Left forelimb (tissue), 1 donor: ENCODE data around the gene S100A8.

Source experiments
- DNase-seq: peaks from one replicate; pipeline ENCODE4 v3.0.0-alpha.2; 2018; ENCODE audit warnings: low spot score

S100A8 gene

DNA sequence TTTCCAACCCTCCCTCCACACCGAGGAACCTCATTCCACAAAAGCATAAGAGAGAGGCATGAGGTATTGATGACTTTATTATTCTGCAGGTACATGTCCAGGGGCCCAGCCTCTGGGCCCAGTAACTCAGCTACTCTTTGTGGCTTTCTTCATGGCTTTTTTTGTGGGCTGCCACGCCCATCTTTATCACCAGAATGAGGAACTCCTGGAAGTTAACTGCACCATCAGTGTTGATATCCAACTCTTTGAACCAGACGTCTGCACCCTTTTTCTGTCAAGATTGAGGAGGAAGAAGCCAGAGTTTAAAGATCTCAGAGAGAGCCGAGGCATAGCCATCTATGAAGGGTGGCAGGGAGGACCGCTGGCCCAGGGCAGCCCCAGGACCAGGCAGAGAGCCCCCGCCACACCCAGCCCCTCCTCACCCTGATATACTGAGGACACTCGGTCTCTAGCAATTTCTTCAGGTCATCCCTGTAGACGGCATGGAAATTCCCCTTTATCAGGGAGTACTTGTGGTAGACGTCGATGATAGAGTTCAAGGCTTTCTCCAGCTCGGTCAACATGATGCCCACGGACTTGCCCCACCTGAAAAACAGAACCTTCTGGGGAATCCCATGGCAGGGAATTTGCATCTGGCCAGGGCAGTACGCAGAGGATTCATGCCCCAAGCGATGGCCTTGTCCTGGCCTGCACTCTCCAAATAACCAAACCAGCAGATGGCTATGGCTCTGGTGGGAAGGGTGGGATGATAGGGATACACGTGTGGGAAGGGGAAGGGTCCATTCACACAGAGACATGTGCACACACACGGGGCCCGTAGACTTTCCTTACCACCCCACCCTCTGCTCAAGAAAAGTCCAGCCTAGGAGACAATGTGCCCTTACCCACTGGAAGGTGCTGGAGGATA is 647 bp downstream of the S100A8 start:
- no peak for DNase-seq

DNA sequence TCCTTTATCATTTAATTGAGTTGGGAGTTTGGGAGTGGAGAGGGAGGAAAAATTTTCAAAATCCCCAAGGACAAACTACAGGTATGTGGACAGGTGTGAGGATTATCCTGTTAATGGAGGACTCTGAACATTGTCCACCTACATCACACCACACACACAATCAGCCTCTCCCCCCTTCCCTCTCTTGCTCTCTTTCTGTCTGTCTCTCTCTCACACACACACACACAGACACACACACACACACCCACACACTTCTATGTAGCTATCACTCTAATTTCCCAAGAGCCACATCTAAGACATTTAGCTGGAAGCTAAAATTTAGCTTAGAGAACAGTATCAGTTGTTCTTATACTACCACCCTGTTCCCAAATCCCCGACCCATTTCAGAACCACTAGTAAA is 1.5 kb downstream of the S100A8 start:
- DNase-seq = no peak

DNA sequence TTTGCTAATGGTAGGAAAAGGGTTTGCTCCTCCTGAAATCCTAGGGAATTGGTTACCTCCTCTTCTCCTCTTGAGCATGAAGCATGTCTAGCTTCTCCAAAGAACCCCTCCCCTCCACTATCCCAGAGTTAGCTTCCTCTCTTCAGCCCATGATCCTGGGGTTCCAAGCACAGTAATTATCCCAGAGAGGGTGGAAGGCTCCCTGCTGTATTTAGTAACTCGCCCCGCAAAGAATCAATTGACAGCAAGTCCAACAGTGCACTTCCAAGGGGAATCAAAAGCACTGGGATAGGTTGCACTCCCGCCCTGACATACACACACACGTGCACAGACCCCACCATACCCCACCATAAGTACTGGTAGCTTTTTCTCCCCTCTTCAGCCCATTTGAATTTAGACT is 3.1 kb downstream of the S100A8 start:
- no peak for DNase-seq

DNA sequence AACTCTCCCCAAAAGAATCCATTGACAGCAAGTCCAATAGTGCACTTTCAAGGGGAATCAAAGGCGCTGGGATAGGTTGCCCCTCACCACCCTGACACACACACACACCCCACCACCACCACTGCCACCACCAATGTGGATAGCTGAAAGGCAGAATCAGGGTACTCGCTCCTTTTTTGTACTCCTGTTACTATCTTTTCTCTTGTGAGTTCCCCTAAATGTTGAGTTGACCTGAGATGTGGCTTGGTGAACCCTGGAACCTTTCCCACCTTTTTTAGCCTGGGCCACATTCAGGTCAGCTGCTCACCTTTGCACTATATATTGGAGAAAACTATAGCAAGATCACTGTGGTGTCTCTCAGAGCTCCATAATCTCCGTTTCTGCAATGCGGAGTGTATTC is 3.9 kb downstream of the S100A8 start:
- DNase-seq = no peak

DNA sequence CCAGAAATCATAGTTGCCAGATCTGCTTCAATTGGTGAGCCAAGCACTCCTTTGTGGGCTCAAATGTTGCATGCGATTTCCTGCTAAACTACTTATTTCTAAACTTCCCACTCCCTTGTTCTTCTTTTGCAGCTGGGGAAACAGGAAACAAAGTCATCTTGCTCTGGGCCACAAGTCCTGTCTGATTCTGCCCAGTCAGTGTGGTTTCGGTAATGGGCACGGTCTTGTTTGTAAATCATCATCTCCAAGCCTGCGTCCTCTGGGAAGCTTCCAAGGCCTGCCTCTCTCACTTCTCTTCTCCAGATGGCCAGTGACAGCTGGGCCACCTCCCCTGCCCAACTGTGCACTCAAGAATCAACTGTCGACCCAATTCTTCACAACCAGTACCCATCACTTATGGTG is 4.4 kb downstream of the S100A8 start:
- no peak for DNase-seq

DNA sequence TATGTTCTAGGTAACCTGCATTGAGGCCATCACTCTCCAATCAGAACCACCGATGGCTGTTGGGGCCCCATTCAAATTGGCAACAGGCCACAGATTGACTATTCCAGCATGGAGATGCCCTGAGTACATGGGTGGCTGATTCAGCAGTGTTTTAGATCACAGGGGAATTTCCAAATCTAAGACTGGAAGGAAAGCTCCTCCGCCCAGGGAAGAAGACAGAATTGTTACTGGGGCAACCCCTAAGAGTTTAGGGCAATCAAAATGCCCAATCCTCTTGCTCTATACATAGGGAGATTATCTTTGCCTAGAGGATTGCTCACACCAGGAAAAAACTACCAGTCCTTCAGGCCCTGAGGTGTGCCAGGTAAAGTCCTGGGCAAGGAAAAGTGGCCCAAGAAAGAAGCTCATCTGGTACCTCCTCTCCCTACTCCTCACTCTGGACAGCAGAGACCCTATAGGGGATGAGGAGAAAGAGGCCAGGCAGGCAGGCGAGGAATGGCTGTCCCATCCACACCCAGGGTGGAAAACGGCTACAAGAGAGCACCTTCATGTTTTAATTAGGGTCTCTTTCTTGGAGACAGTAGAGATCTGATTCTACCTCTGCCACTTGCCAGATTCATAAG is 5.8 kb downstream of the S100A8 start:
- no peak for DNase-seq

DNA sequence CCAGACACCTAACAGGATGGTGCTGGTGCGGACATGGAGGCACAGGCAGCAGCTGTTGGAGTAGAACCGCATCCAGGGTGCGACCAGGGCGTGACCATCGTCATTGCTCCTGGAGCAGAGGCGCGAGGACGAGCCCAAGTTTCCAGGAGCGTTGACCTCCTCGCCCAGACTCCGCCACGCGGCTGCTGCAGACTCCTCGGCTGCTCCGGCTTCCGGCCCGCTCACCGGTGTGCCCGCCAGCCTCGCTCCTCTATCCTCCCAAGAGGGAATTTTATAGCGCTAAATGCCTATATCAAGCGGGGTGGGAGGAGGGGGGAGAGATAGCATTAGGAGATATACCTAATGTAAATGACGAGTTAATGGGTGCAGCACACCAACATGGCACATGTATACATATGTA is 10.2 kb downstream of the S100A8 start:
- DNase-seq = no peak

DNA sequence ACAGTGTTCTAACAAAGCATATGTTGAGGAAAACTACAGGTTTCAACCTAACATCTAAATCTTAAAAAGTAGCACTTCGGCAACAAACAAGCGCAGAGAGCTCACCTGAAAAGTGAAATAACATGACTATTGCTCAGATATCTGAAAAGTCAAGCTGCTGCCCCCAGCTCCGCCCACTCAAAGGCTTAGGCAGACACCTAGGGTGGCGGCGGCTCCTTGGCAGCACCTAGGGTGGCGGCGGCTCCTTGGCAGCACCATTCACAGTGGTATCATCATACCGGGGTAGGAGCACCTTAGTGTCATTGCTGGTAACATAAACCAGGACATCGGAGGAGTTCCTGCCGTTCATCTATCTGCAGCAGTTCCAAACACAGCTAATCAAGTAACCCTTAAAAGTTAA is 11.3 kb downstream of the S100A8 start:
- no peak for DNase-seq

DNA sequence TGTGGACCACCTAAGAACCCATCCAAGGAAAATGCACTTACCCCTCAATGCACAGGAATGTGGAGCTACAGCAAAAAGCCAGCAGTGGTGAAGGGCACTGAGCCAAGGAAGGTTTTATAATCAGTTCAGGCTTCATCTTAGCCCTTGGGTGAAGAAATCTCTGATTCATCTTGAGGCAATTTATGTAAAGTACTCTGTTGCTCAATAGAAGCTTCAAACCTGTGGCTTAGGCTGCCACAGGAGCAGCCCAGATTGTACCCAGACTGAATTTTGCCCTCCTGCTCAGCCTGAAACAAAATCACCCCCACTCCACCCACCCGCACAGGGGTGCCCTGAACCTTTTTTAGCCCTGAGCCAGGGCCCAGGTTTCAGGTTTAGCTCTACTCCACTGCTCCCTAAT is 15.4 kb downstream of the S100A8 start, which contains the start of gene S100A12:
Gene S100A12, minus strand, starts transcription at position 111 of the 400 bp plus-strand sequence. CDS start 1,029 bp downstream, outside the sequence.
- DNase-seq = no peak

DNA sequence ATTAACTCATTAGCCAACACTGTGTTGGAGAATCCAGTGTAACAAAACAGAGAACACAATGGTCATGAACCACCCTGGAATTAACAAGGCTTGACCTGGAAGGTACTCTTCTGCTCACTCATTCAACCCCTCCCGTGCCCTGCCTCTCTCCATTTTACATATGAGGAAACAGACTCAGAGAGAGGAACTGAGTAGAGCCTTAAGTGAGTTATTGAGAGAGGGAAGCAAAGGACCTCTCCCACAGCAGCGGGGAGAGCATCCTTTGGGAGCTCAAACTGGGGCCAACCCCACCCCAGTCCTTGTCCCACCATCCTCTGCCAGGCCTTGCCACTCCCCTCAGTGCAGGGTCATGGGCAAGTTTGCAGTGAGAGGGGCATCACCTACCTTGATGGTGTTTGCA is 16.8 kb downstream of the S100A8 start:
- no peak for DNase-seq

DNA sequence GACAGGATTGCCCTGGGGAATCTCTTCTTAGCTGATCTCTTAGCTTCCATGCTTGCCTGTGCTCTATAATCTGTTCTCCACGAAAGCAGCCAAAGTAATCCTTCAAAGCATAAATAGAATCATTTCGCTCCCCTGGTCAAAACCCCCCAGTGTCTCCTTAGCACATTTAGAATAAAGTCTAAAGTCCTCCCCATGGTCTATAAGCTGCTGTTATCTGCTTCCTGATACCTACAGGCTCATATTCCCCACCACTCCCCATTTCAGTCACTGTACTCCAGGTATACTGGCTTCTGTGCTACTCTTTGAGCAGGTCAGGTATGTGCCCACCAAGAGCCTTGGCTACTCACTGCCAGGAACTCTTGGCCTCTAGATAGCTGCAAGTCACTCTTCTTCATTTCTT is 18.3 kb downstream of the S100A8 start:
- DNase-seq = no peak

DNA sequence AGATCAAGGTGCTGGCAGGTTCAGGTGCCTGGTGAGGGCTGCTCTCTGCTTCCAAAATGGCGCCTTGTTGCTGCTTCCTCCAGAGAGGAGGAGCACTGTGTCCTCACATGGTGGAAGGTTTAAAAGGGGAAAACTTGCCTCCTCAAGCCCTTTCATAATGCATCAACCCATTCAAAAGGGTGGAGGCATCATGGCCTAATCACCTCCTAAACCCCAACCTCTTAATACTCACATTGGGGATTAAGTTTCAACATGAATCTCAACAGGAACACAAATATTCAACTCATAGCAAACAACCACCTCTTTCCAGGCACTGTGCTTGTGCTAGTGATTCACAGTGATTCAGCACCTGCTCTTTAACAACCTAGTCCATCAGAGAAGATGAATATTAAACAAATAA is 19.6 kb downstream of the S100A8 start:
- no peak for DNase-seq

DNA sequence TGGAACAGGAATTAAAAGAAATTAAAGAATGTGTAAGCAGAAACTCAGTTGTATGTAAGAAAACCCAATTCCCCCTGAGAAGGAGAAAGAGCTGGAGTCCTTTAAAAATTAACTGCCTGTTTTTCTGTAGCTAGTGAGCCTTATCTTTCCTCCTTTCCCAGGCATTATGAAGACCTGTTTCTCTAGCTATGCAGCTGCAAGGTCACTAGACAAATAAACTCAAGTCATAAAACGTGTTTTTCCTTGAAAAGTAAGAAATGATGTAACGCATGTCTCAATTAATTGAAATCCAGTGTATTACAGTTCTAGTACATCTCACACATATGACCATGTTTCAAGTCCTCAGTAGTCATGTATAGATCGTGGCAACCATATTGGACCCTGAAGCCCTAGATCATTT is 20.7 kb downstream of the S100A8 start:
- no peak for DNase-seq

DNA sequence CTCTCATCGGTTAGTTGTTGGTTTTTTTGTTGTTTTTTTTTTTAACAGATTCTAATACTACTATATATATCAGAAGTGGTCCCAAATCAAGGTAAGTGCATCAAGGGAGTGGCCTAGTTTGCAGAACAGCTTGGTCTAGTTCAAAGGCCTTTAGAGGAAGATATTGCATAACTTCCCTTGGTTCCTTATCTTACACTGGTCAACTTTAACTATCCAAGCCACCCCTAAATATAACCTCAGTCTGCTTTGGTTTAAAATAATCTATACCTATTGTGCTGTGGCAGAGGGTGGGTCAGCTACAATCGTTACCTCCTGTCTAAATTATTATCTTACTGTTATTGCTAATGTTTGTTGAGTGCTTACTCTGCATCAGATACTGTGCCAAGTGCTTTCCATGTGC is 22.4 kb downstream of the S100A8 start:
- DNase-seq = no peak

DNA sequence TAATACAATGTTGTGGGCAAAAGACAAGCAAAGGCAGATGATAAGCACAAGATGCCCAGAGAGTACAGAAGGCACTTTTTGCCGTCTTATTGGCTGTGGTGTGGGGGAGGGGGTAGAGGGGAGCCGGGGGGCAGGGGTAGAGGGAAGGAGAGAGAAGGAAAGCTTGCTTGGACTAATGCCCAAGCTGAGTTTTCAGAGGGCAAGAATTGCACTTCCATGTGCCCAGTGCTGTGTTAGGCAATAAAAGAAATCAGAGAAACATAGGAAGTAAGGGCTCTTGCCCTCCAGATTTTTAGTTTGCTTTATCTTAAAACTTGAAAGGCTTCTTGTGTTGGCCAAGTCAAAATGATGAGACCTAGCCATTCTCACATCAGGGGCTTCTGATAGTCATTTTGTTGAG is 23.8 kb downstream of the S100A8 start:
- no peak for DNase-seq

DNA sequence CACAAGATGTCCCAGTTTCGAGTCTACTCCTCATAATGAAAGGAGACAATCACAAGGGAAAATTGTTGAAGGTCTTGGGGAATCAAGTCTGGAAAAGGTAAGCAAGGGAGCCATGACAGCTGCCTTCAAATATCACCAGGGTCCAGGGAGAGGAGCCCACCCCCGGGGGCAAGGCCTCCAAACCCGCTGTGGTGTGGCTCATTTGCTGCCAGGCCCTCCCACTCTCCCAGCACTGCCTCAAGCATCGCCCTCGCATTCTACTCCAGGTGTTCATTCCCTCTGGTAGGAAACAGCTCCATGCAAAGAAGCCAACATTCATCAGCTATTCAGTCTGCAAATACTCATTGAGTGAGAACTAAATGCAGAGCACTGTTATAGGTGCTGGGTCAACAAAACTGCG is 24.6 kb downstream of the S100A8 start:
- DNase-seq = no peak

DNA sequence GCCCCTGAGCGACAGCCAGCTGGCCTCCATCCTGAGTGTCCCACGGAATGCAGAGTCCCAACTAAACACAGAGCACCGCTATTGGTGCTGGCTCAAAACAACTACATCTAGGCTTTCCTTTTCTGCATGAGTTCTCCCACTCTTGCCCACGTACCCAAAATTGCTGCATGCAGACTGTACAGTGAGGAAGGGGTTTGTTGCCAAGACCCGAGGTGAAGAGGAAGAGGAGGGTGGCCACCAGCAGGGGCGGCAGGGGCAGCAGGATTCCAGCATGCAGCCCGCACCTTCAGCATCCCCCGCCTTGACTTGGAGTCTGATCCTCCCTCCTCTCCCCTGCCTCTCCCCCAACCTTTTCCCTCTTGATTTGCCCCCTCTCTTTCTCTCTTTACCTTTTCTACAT is 25.2 kb downstream of the S100A8 start:
- no peak for DNase-seq

DNA sequence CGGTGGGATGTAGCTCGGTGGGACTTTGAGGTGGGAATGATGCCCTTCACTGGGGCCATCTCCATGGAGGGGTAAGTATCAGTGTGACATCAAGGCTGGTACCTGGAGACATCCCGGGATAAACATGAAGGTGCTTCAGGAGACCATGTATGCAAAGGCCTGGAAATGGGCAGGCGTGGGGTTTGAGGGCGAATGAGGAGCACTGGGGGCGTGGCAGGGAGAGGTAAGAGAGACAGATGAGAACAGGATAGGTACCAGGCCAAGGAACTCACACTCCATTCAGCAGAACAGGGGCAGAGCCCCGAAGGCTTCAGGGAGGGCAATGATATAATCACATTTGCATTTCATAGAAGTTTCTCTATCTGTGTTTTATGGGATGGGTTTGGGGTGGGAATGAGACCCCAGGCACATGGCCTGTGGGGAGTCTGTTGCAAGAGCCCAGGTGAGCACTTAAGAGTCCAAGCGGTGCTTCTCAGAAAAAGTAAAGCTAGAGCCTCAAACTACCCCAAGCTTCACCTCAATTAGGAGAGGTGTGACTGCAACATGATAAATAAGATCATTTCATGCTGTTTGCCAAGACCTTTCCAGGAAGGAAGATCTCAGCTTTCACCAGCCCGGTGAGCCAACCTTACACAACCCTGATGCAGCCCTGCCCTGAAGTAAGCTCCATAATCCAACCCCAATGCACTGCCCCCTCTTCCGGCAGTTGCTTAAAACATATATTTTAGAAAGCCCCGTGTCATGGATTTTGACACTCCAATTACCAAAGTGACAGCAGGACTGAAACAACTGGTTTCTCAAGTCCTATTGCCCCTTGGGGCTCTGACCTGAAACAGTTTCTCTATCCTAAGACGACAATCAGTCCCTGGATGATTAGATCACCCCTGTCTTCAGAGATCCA is 25.9 kb downstream of the S100A8 start:
- DNase-seq = no peak

DNA sequence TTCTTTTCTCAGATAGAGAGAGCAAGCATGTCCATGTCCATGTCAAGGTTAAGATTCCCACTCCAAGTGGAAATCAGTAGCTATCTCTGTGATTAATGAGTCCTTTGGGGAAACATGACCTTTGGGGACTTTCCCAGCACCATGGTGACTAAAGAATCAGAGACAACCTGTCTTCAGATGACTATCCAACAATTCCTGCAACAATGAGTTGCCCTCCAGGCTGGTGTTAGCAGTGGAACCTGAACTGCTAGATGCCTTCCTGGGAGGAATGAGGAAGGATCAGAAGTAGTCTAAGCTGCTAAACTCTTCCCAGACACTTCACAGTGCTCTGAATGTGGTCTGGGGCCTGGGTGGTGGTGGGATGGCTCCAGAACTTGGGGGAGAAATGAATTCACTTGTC is 26.7 kb downstream of the S100A8 start:
- no peak for DNase-seq

DNA sequence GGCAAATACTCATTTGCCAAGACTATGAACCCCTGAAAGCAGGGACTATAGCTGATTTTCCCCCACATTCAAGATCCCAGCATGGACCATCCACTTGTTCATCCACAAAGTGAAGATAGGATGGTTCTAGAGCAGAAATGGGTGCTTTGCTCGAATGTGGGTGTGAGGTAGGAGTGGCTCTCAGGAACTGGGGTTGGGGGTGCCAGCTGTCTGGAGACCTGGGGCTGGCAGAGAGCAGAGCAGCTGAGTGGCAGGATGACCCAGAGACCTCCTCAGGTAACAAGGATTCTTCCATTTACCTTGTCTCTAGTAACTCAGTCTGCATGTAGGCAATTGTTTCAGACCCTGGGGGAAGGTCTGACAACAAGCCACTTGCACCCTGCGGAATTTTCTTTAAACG is 27.2 kb downstream of the S100A8 start:
- no peak for DNase-seq

DNA sequence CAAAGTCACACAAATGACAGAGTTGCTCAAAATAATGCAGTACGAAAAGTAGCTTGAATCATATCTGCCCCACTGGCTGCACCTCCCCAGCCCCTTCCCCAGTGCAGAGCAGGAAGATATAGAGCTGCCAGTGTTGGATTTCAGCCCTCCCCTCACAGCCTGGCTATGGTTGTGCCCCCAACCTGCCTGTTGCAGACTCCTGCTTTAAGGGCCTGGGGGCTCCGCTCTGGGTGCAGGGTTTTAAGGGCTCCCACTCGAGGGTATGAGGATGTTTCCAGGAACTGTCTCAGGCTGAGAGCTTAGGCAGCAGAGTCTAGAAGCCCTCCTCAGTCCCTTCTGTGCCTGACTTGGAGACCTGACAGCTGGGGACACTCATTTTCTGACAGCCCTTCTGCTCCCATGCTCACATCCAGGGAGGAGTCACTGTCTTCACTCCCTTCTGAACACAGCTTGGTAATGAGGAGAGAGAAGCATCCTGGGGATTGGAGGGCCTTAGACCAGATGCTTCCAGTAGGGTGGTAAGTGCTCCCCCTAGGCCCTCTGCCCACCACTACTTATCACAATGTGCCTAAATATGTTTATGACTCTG is 28.6 kb downstream of the S100A8 start:
- no peak for DNase-seq

DNA sequence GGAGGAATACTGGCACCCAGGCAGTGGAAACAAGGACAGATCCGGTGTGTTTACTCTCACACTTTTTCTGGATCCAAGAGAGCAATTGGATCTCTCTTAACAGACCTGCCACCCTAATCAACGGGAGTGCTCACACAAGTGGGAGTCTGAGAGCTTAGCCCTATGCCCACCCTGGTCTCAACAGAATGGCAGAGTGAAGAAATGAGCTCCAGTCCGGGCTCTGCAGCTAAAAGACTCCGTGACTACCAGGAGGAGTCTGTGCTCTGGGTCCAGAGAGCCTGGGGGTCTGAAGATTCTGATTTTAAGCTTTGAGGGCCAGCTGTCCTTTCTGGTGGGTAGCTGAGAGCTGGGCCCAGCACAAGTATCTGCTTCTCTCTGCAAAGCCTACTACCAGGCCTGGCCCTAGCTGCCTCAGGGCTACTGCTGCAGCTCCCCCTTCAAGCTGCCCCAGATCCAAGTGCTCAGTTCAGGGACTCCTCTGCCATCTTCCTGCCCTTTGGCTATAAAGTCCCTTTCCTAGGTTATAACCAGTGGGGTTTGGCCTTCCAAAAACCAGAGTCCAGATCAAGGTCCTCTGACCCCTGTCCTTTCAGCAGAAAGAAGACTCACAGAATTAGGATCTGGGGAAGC is 29.3 kb downstream of the S100A8 start:
- peak; percentile 14 for DNase-seq
